Measurements from ENCODE around the gene NAPG. TPM values are rescaled to one million over a fixed set of nuclear protein-coding genes. Genes with fewer than 3 reads are reported as not detected.
"Not testable (repeated sequence)": the region's sequence is repeated elsewhere in the genome, so short reads cannot be mapped to it uniquely, and the experiment has no call there.

Gene NAPG
- total and polyA plus RNA-seq, 2 donors (not counting 3 experiments of a cell fraction or from before 2014, with no cell fraction given), result 10.8 to 34.1 TPM

DNA sequence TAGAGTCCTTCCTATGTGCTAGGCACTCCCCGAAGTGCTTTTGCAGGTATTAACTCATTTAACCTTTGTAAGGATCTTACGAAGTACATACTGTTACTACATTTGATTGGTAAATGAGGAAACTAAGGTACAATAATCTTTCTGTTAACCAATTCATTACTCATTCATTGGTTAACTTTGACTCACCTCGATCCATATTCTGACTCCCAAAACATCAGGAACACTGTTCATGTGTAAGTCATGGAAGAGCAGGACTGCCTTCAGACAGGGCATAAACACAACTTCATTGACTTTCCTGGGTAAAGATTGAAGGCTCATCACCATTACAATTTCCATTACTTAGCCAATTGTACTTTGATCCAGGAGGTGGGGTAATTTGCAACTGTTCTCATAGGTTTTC is 40.6 kb downstream of the NAPG start:
- FAIRE-seq (no peak), DNase-seq (ENCODE audit: low read depth, low spot score) (no peak)
- no TSS peak for BruUV-seq (replicated peaks)
- H3K4me3 ChIP-seq (replicated peaks in 1 of 3; ENCODE audit: insufficient read depth in 1 of 3, low read depth in 1 of 3, low read length in 3 of 3), result no peak overlapping the region
- intact Hi-C loops (cut with micrococcal nuclease), result no loop called here
- no peak overlapping the region for H3K9ac ChIP-seq (replicated peaks; ENCODE audit: extremely low read depth, insufficient read depth, low read length)
- no peaks in the 10 kb centered on the region for H3K9me3 ChIP-seq (replicated peaks; ENCODE audit: control insufficient read depth, insufficient read depth, low read length)
- ChIA-PET POLR2A (no interaction called here), CTCF (no interaction called here)
- no peaks in the 10 kb centered on the region for H3K9me1 ChIP-seq (replicated peaks; ENCODE audit: control insufficient read depth, extremely low read depth, insufficient read depth, low read length)
- no peak overlapping the region for H2AFZ ChIP-seq (ENCODE audit: low read depth, low read length)
- dilution Hi-C loops (cut with MboI; ENCODE audit: extremely low pct_ligation_motif_present, low sequenced_read_pairs), result no loop called here
- no peaks in the 10 kb centered on the region for H3K27me3 ChIP-seq (ENCODE audit: control insufficient read depth in 2 of 2, insufficient read depth in 2 of 2, low read length in 2 of 2)
- TF ChIP-seq, protein P1, sequence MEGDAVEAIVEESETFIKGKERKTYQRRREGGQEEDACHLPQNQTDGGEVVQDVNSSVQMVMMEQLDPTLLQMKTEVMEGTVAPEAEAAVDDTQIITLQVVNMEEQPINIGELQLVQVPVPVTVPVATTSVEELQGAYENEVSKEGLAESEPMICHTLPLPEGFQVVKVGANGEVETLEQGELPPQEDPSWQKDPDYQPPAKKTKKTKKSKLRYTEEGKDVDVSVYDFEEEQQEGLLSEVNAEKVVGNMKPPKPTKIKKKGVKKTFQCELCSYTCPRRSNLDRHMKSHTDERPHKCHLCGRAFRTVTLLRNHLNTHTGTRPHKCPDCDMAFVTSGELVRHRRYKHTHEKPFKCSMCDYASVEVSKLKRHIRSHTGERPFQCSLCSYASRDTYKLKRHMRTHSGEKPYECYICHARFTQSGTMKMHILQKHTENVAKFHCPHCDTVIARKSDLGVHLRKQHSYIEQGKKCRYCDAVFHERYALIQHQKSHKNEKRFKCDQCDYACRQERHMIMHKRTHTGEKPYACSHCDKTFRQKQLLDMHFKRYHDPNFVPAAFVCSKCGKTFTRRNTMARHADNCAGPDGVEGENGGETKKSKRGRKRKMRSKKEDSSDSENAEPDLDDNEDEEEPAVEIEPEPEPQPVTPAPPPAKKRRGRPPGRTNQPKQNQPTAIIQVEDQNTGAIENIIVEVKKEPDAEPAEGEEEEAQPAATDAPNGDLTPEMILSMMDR (IDR thresholded peaks at IDR 0.05; ENCODE audit: extremely low read depth in 1 of 2, insufficient read depth in 1 of 2, low read depth in 1 of 2, low read length in 2 of 2), result no peak
- TF ChIP-seq, protein P2, sequence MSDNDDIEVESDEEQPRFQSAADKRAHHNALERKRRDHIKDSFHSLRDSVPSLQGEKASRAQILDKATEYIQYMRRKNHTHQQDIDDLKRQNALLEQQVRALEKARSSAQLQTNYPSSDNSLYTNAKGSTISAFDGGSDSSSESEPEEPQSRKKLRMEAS (IDR thresholded peaks at IDR 0.05; ENCODE audit: insufficient read depth, insufficient read length), result no peak
- no peak for TF ChIP-seq MYC (IDR thresholded peaks at IDR 0.05; ENCODE audit: low read depth, low read length)
- no peak for TF ChIP-seq FOS (IDR thresholded peaks at IDR 0.05; ENCODE audit: borderline replicate concordance, insufficient read depth, low read length)
- no peak for TF ChIP-seq JUN (IDR thresholded peaks at IDR 0.05; ENCODE audit: borderline replicate concordance, insufficient read depth, insufficient read length, low read depth)
- TF ChIP-seq EZH2 (IDR thresholded peaks at IDR 0.05; ENCODE audit: borderline replicate concordance, low read depth, low read length, severe bottlenecking), result no peak
- no peak for TF ChIP-seq GATA2 (IDR thresholded peaks at IDR 0.05; ENCODE audit: insufficient read depth, insufficient read length, low read depth, low read length)
- no peak for TF ChIP-seq POLR2AphosphoS5 (IDR thresholded peaks at IDR 0.05; ENCODE audit: insufficient read depth, low read depth, low read length)
- no peak for TF ChIP-seq POLR2A (IDR thresholded peaks at IDR 0.05; ENCODE audit: low read depth, low read length)
- H4K20me1 ChIP-seq (replicated peaks; ENCODE audit: control insufficient read depth, extremely low read depth, insufficient read depth, low read length), result no peaks in the 10 kb centered on the region
- no peak overlapping the region for H3K27ac ChIP-seq (ENCODE audit: insufficient read depth, low read depth, low read length)
- H3K4me1 ChIP-seq (ENCODE audit: control insufficient read depth, extremely low read depth, insufficient read depth, low read length), result no peaks in the 10 kb centered on the region
- no peak overlapping the region for H3K4me2 ChIP-seq (ENCODE audit: insufficient read depth, low read length)
- no peaks in the 10 kb centered on the region for H3K36me3 ChIP-seq (ENCODE audit: control insufficient read depth in 2 of 2, extremely low read depth in 1 of 2, insufficient read depth in 2 of 2, low read length in 2 of 2)
- H3K79me2 ChIP-seq (ENCODE audit: control insufficient read depth, insufficient read depth, low read length), result no peaks in the 10 kb centered on the region

- H3K36me3 ChIP-seq (ENCODE audit: control insufficient read depth in 2 of 2, extremely low read depth in 1 of 2, insufficient read depth in 2 of 2, low read length in 2 of 2); POLR2A ChIA-PET; H3K4me3 ChIP-seq (replicated peaks in 1 of 3; ENCODE audit: insufficient read depth in 1 of 3, low read depth in 1 of 3, low read length in 3 of 3); CTCF ChIA-PET; intact Hi-C loops (cut with micrococcal nuclease); BruUV-seq (replicated peaks); H3K4me1 ChIP-seq (ENCODE audit: control insufficient read depth, extremely low read depth, insufficient read depth, low read length); H4K20me1 ChIP-seq (replicated peaks; ENCODE audit: control insufficient read depth, extremely low read depth, insufficient read depth, low read length); FAIRE-seq; H3K27ac ChIP-seq (ENCODE audit: insufficient read depth, low read depth, low read length); H3K27me3 ChIP-seq (ENCODE audit: control insufficient read depth in 2 of 2, insufficient read depth in 2 of 2, low read length in 2 of 2); DNase-seq (ENCODE audit: low read depth, low spot score); H3K9me3 ChIP-seq (replicated peaks; ENCODE audit: control insufficient read depth, insufficient read depth, low read length); H3K9ac ChIP-seq (replicated peaks; ENCODE audit: extremely low read depth, insufficient read depth, low read length); H3K4me2 ChIP-seq (ENCODE audit: insufficient read depth, low read length); H3K9me1 ChIP-seq (replicated peaks; ENCODE audit: control insufficient read depth, extremely low read depth, insufficient read depth, low read length); H3K79me2 ChIP-seq (ENCODE audit: control insufficient read depth, insufficient read depth, low read length); dilution Hi-C loops (cut with MboI; ENCODE audit: extremely low pct_ligation_motif_present, low sequenced_read_pairs); H2AFZ ChIP-seq (ENCODE audit: low read depth, low read length): not testable (repeated sequence)
These were observed 44.1 kb downstream of the NAPG start for GRCh38 chr18:10569941-10570340.
